GM19035 (cell line): Measurements from ENCODE around the gene VPS39.

Source experiments
- ATAC-seq: cut with Tn5 transposase; IDR thresholded peaks from one replicate; pipeline ENCODE4 v1.9.1; 2021; ENCODE audit not compliant: unreplicated experiment

The VPS39 gene

DNA sequence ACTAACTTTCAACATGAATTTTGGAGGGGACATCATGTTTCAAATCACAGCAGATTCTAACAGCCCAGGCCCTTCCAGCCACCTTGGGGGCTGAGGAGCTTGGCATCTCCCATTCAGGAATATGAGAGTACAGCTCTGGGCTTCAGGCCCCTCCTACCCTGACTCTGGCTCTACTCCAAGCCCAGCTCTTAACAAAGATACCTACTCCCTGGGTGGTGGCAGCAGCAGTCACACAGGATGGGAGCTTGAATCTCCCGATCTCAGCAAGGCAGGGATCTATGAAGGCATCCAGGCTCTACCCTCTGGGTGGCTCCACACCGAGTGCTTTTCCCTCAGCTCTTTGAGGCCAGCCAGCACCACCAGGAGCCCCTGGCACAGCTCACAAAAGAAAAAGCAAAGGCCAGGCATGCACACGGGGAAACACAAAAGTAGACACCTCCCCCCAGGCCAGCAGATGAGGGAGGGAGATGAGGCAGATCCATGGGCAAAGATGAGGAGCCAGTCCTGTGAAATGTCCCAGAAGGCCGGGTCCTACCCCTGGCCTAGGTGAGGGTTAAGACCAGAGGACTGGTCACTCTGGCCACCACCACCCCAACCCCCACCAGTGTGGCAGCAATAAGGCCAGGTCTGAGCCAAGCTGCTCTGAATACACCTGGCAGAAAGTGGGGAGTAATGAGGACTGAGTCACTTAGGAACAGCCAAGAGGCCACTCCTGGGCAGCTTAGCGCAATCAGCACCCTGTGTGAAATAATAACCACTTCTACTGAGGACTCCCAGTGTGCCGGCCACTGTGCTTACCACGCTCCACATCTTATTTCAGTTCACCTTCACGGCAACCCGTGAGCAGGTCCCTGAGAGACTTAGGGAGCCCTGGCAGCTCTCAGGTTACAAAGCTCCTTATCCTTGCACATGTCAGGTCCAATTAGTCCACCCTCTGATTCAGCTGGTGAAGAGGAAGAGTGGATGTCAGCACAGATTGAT is 76.0 kb downstream of the VPS39 start:
- no peak for ATAC-seq

DNA sequence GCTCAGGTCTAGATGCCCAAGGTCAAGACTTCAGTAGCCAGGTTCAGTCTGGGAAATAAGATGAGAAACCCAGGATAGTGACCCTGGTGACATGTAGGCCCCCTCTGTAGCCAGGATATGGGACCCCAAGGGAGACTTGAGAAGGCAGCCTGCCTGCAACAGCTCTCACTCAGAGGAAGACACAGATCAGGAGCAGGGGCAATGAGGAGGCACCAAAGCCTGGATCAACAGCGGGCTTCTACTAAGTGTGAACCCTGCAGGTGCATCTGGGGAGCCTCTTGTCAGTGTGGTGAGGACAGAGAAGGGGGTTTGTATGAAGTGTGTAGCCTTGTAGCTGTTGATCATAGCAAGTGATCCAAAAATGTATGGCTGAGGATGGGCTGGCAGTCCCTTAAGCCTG is 77.1 kb downstream of the VPS39 start:
- no peak for ATAC-seq

DNA sequence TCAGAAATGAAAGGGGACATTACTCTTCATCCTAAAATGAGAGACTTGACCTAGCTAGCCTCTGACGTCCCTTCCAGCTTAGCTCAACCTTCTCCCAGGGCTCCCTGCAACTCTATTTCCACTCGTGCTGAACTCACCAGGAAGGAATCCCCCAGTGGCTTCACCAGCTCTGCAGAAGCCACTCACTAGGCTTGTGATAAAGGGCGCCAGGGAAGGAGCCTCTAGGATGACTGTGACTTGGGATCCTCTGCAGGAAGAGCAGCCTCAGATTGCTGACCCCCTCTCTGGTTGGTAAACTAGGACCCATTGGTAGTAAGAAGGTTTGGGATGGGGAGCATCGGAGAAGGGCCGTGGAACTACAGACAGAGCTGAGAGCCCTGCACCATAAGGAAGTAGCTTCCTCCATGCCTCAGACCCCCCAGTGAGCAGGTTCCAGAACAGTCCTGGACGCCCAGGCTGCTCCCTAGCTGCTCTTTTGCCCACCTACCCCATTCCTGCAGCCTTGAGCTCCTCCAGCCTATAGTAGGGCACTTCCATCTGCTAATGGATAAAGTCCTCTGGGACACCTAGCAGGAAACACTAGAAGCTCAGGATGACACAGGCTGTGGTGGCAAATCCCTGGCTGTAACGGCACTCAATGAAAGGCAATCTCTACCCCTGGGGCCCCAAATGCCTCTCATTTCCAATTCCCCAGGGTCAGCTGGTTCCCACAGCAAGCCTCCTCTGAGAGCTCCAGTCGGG is 77.7 kb downstream of the VPS39 start:
- no peak for ATAC-seq

DNA sequence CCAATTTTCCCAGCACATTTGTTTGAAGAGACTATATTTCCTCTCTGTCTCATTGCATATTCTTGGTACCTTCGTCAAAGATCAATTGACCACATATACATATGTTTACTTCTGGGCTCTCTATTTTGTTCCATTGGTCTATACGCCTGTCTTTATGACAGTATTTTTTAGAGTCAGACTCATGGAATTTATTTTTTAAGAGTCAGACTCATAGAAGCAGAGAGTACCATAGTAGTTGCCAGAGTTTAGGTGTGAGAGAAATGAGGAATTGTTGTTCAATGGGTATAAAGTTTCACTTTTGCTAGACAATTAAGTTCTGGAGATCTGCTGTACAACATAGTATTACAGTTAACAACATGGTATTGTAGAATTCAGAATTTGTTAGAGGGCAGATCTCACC is 78.7 kb downstream of the VPS39 start:
- no peak for ATAC-seq

DNA sequence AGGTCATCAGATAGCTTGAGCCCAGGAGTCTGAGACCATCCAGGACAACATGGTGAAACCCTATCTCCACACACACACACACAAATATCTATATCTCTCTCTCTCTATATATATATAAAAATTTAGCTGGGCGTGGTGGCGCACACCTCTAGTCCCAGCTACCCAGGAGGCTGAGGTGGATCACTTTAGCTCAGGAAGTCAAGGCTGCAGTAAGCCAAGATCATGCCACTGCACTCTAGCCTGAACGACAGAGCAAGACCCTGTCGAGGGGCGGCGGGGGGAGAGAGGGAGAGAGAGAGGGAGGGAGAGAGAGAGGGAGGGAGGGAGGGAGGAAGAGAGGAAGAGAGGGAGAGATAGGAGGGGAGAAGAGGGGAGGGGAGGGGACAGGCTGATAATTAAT is 79.6 kb downstream of the VPS39 start:
- no peak for ATAC-seq

DNA sequence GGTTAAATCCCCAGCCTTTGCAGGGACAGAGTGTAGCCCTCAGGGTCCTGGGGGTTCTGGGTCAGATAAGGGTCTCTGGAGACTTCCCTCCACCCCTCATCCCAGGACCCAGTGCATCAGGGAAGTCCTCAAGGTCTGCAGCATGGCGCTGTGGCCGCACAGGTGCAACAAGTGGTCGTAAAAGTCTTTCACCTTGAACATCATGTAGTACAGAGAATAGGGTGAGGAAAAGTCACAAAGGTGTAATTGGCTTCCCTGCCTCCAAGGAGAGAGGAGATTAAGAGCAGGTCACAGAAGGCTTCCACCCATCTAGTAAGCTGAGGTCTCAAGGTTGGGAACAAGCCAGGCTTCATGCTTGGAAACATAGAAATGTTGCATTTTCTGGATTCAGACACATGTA is 84.6 kb downstream of the VPS39 start:
- ATAC-seq = no peak

DNA sequence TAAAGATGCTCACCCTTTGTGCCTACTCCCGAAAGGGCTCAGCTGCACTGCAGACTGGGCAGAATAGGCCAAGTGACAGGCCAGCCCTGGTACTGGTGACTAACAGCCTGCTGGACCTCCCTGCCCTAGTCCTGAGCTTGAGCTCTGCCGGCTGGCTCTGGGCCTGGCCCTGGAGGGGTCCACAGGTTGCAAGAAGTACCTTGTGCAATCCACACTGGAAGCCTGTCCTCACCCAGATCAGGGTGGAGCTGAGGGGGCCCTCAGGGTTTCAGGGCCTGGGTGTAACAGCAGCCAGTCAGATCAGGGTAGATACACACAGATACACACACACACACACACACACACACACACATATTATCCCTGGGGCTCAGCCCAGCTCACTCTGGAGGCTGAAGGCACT is 86.4 kb downstream of the VPS39 start:
- no peak for ATAC-seq

DNA sequence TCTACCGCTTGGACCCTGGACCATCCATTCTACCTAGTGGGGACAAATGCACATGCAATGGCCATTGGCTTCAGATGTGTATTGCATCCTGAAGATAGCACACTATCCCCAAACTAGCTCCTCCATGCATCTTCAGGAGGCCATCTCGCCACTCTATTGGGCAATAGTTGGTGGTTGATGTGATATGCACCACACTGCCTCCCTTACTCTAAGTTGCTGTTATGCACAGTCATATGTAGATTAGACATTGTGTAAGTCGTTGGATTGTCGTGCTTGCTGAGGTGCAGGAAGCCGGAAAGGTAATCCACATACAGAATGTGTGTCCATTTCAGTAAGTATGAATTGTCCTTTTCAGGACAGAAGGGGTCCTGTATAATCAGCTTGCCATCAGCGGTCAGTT is 87.1 kb downstream of the VPS39 start:
- ATAC-seq = no peak

DNA sequence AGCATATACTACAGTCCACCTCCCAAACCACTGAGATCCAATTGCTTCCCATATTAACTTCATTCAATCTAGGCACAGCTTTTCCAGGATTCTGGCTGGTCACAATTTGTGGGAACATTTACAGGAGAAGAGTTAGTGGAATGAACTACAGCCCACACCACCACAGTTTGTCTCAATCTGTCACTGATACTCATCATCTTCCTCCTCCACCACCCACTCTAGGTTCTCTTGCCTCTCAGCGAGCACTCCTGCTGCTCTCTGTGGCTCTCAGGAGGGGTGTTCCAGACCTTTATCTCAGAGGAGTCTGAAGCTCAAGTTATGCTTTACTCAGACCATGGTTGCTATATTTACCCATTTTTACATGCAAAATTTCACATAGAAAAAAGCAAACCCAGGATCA is 87.8 kb downstream of the VPS39 start:
- ATAC-seq = no peak

DNA sequence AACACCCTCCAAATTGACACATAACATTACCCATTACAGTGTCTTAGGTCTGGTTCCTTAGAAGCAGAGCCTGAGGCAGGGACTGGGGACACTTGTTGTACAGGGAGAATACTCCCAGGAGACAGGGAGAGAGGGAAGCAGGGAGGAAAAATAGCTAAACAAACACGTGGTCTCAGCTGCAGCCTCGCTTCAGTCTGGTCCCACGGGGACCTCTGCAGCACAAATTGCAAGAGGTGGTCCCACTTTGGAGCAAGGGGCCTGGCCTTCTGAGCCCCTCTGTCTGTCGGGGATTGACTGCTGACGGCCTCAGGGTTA is 88.7 kb downstream of the VPS39 start:
- ATAC-seq = no peak

DNA sequence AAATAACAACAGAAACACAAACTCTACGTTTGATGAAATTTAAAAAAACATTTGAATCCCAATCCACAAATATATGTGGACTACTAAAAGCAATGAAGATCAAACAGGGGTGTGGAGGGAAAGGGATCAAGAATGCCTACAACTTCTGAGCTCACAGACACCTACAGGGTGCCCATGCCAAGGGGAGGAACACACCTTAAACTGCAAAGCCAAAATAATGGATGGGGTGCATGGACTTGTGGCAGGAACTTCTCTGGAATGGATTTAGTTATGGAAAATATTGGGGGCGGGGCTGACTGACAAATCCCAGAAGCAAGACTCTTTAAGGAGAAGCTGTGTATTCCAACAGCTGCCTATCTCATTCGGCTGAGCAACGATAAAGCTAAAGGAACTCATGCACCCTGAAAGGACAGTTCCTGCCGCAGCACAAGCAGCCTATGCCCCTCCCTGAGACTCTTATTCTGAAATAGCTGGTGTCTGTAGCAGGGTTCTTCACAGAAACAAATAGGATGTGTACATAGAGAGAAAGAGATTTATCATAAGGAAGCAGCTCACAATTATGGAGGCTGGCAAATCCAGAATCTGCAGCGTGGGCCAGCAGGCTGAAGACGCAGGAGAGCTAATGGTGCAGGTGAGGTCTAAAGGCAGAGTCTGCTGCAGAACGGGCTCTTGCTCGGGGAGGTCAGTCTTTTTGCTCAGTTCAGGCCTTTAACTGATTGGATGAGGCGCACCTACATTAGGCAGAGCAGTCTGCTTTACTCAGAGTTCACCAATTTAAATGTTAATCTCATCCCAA is 89.3 kb downstream of the VPS39 start:
- ATAC-seq = no peak

DNA sequence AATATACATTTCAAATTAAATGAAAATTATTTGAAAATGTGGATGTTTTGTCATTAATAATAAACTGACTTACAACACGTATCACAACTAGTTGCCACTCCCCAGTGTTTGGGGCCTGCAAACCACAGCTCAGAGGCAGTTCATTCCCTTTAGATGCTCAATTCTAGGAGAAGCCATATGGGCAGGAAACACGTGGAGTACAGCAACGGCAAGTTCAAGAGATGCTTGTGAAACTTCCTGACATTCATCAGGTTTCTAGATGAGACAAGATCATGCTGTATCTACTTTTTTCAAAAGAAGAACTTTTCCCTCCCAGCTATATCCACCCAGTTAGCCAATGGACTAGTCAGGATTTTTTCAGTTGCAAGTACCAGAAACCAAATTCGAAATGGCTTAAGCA is 96.2 kb downstream of the VPS39 start:
- ATAC-seq = no peak

DNA sequence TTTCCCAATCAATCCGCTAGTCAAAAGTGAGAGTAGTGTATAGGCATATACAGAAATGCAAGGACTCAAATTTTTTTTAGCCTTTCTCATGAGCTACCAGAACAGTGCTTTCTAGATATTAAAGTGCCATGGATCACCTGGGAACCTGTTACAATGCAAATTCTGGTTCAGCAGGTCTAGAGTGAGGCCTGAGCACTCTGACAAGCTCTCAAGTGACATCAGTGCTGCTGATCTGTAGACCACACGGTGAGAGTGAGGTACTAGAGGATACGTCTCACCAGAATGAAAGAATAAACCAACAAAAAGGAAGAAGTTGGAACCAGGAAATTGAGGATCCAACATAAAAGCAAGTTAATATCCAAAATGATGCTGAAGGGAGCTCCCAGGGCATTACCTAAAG is 97.7 kb downstream of the VPS39 start:
- ATAC-seq = no peak

DNA sequence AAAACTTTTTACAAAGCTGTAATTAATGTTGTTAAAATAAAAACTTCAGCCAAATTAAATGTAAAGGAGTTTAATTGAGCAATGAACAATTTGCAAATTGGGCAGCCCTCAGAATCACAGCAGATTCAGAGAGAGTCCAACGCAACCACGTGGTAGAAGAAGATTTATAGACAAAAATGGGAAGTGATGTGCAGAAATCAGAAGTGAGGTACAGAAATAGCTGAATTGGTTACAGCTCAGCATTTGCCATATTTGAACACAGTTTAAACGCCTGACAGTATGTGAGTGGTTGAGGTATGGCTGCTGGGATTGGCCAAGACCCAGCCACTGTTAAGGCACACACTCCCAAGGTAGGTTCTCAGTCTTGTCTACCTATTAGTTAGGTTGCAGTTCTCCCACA is 99.3 kb downstream of the VPS39 start:
- no peak for ATAC-seq
